Fibroblast of gingiva (primary cell): ENCODE results near the gene TRMT61A.

Experiments used
- DNase-seq: peaks from one replicate; pipeline ENCODE4 v3.0.0-alpha.2; 2011; ENCODE audit warnings: low read depth

The TRMT61A gene

DNA sequence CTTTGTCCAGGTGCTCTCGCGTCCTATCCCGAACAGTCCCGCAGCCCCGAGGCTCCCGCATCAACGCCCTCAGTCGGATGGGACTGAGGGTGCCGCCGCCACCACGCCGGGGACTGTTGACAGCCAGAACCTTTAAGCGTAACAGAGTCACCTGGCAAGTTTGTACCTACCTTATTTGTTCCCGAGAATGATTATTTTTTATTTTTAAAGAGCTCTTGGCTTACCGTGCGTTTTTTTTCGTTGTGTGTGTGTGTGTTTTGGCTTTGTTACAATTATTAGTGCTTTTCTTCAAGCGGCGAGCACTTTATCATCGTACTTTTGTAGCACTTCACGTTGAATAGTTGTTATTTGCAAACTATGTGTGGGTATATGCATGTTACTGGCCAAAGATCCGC, 34.2 kb downstream of the TRMT61A start:
- DNase-seq: no peak

DNA sequence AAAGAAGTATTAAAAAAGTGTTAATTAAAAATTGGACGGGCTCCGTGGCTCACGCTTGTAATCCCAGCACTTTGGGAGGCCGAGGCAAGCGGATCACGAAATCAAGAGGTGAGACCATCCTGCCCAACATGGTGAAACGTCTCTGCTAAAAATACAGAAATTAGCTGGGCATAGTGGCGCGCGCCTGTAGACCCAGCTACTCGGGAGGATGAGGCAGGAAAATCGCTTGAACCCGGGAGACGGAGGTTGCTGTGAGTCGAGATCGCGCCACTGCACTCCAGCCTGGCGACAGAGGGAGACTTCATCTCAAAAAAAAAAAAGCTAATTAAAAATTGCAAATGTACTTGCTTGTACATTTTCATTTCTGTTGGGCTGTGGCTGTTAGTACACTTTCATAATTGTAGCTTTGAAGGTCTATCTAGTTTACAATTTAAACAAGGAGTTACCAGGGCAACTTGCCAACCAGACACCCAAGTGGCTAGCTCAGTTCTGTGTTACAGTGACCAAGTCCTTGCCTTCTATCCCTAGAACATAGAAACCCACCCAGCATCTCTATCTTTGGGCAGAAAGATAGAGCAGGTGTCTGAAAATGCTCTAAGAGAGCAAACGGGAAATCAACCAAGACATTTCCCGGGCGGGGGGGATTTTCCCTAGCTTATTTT, 35.0 kb downstream of the TRMT61A start:
- no peak for DNase-seq

DNA sequence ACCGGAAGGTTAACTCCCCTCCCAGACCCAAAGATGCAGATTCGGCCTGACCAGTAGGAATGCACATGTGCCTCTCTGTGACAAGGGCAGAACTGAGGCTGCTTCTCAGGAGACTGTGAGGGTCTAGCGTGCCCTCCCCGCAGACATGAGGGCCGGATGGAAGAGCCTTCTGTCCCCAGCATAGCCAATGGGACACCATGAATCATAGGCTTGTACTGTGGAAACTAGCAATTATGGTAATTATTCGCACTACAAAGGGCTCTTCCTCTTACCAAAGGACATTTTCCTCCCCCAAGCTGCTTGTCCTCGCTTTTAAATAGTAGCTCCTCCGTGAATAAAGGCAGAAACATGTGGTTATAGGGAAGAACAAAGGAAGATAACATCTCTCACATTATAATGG, 40.0 kb downstream of the TRMT61A start:
- DNase-seq: no peak

DNA sequence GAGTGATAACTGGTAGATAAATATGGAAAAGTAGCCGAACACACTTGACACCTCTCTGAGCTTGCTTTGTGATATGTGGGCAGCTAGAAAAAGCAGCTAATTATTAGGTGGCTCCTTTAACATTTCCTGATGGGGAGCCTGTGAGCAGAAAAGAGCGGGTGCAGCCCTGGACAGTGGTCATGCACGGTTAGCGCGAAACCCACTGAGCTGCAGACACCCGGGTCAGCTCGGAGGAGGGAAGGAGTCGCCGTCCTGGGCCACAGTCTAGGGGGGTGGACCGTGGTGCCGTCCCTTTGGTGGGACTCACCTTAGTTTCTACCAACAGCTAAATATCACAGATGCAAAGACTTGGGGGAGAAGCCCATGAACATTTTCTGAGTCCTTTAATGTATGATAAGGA, 40.4 kb downstream of the TRMT61A start:
- DNase-seq: no peak

DNA sequence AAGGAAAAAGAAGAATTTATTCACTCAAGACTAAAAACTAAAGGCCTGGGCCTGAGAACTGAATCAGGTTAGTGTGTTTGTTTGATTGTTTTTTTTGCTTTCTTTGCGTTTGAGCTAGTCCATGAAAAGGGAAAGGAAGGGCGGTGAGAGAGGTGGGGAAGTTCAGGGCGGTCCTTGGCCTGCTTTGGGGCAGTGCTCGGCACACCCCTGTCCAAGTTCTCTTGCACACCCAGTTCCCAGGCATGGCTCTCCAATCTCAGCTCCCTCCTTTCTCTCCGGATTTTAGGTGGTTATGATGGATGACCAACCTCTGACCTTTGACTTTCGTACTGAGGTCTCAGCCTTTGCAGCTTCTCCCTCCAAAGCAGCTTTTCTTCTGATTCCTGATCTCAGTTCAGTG, 45.1 kb downstream of the TRMT61A start:
- DNase-seq: no peak

DNA sequence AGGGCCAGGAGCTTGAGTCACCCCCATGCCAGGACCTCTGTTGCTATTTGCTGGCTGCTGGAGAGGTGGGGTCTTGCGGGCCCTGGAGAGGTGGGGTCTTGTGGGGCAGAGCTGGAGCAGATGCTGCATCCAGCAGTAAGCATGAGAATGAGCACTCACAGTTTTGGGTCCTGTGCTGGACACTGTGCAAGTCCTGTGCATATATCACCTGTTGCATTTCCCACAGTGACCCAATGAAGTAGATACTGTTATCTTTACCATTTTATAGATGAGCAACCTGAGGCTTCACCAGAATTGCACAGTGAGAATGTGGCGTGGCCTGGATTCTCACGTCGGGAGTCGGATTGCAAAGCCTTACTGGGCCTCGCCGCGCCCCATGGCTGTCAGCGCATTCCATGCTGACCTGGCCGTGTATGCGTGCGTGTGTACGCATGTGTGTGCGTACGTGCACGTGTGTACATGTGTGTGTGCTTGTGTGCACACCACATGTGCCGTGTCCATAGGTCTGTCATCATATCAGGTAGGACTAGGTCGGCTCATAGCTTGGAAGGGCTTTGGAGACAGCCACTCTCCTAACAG, 45.8 kb downstream of the TRMT61A start:
- no peak for DNase-seq

DNA sequence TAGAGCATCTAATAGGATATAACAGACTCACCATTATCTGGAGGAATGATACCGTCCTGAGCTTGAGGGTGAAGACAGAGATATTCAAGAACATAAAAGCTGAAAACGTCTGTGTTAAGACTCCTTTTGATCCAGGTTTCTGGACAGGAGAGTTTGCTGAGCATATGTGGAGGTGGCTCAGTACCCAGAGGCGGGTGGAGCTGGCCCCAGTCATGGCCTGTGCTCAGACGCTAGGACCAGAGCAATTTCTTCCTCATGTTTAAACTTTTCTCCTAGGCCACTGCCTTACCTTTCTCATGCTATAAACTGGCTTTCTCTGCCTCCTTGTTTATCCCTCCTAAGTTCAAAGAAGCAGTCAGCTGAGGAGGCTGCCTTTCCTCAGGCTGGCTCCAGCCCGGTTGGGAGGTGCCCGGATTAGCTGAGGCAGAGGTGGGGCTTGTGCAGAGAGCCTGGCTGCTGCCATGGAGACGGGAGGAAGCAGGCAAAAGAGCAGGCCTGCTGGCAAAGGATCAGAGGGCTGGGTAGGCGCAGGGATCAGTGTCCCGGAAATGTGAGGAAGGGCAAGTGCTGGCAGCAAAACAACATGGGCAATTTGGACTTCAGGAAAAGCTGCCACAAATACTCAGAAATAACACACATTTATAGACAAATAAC, 47.5 kb downstream of the TRMT61A start:
- peak; percentile 92 for DNase-seq

DNA sequence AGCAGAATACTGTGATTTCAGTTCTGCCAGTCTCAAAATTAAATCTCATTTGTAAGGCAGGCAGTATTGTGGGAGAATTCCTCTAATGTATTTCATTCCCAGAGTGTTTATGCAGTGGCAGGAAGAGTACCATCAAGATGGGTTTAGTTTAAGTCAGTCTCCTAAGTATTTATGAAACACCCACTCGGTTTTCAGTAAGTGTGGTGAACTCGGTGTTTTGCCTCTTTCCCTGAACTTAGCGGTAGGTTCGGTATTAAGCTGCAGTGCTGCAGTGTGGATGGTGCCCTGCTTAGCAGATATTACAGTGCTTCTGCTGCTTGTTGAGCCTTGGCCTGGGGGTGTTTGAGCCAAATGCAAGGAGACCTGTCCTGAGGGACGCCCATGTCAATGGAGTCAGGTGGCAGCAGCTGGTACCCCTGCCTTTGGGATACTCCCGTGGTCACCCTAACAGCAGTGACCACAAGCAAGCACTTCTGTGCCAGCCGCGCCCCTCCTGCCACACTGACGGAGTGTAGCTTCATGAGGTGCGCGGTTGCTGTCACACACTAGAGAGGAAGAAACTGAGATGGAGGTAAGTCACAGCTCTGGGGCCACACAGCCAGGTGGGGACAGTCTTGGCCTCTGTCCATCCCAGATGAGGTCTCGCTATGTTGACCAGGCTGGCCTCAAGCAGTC, 49.5 kb downstream of the TRMT61A start:
- no peak for DNase-seq

- no peak for DNase-seq
These were observed 52.2 kb downstream of the TRMT61A start for GRCh38 chr14:103581206-103581605.

DNA sequence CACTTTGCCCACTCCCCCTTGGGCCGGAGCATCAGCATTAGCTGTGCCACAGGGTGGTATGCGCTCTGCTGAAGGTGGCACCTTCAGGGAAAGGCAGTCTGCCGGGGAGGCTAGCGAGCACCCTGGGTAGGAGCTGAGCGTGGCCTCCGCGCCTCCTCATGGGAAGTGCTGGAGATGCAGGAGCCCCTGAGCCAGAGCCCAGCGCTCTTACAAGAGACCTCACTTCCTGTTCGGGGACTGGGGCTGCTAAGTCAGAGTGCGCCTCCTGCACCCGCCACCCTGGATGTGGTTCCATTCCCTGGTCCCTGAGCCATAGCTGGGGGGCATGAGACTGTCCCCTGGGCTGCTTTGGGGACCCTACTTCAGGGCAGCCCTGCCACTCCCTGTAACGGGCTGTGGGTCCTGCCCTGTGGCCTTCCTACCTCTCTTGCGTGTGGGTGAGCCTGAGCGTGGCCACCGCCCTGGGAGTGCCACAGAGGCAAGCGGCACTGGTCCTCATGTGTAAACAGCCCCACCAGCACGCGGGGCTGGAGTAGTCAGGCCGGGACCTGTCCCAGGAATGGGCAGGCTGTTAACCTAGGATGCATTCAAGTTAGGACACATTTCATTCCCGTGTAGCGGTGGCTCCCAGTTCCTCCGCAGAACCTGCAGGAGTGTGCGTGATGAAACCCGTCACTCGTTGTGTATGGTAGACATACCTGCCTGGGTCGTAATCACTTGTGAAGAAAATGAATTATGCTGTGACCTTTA, 53.1 kb downstream of the TRMT61A start:
- no peak for DNase-seq

- no peak for DNase-seq
These were observed 55.4 kb downstream of the TRMT61A start for GRCh38 chr14:103584326-103584915.
